Measurements from ENCODE around the gene XXYLT1.

The XXYLT1 gene

GRCh38 chr3:195246581-195246995, 24.4 kb downstream of the XXYLT1 start:
- Histone ChIP-seq H2BK5ac (ENCODE audit: low read depth, low read length, poor library complexity, severe bottlenecking) (no peak overlapping the region), H2AFZ (ENCODE audit: low read depth, low read length) (no peak overlapping the region), H3K79me1 (replicated peaks; ENCODE audit: low read length, poor library complexity, severe bottlenecking) (peaks cover 49% of the 10 kb centered on the region), H3K14ac (ENCODE audit: low read length in 2 of 2) (no peak overlapping the region), H2BK12ac (ENCODE audit: low read length in 2 of 2) (no peak overlapping the region), H3K23ac (ENCODE audit: low read length in 2 of 2) (no peak overlapping the region), H3K4me1 (ENCODE audit: control insufficient read depth, insufficient read depth, low read depth, low read length) (peaks cover 6% of the 10 kb centered on the region), H3K9ac (ENCODE audit: low read length) (no peak overlapping the region), H3K27me3 (ENCODE audit: control insufficient read depth in 1 of 2, insufficient read depth in 1 of 2, low read length in 2 of 2) (no peaks in the 10 kb centered on the region), H4K8ac (ENCODE audit: low read length) (no peak overlapping the region), H3K9me3 (ENCODE audit: control insufficient read depth, low read length) (peaks cover 3% of the 10 kb centered on the region), H3K4me2 (ENCODE audit: low read length, poor library complexity, severe bottlenecking) (no peak overlapping the region), H3K36me3 (ENCODE audit: control insufficient read depth in 1 of 2, insufficient read depth in 2 of 2, low read depth in 1 of 2, low read length in 2 of 2) (peaks cover 8 to 18% of the 10 kb centered on the region in 2 experiments), H3K18ac (ENCODE audit: low read depth in 1 of 2, low read length in 2 of 2) (no peak overlapping the region), H2AK5ac (ENCODE audit: low read length, severe bottlenecking) (no peak overlapping the region), H4K91ac (ENCODE audit: low read length) (no peak overlapping the region), H2BK15ac (ENCODE audit: low read depth, poor library complexity, severe bottlenecking) (no peak overlapping the region), H3K4ac (ENCODE audit: low read depth in 1 of 2, low read length in 2 of 2) (no peak overlapping the region), H3K27ac (ENCODE audit: low read length, poor library complexity, severe bottlenecking) (no peak overlapping the region), H2BK120ac (ENCODE audit: low read depth, low read length) (no peak overlapping the region), H3K4me3 (ENCODE audit: insufficient read depth in 1 of 2, low read depth in 1 of 2, low read length in 2 of 2) (no peak overlapping the region)
- 95% methylated on average over 8 of the region's 9 CpGs for WGBS
- DNase-seq, result no peak

- Histone ChIP-seq H3K27me3 (ENCODE audit: control insufficient read depth in 1 of 2, insufficient read depth in 1 of 2, low read length in 2 of 2) (no peaks in the 10 kb centered on the region), H3K23ac (ENCODE audit: low read length in 2 of 2) (no peak overlapping the region), H2BK12ac (ENCODE audit: low read length in 2 of 2) (no peak overlapping the region), H2AFZ (ENCODE audit: low read depth, low read length) (no peak overlapping the region), H3K18ac (ENCODE audit: low read depth in 1 of 2, low read length in 2 of 2) (no peak overlapping the region), H3K36me3 (ENCODE audit: control insufficient read depth in 1 of 2, insufficient read depth in 2 of 2, low read depth in 1 of 2, low read length in 2 of 2) (peaks cover 8 to 18% of the 10 kb centered on the region in 2 experiments), H3K79me1 (replicated peaks; ENCODE audit: low read length, poor library complexity, severe bottlenecking) (peaks cover 43% of the 10 kb centered on the region), H3K4me1 (ENCODE audit: control insufficient read depth, insufficient read depth, low read depth, low read length) (peaks cover 4% of the 10 kb centered on the region), H2BK120ac (ENCODE audit: low read depth, low read length) (no peak overlapping the region), H3K4ac (ENCODE audit: low read depth in 1 of 2, low read length in 2 of 2) (no peak overlapping the region), H2BK5ac (ENCODE audit: low read depth, low read length, poor library complexity, severe bottlenecking) (no peak overlapping the region), H3K27ac (ENCODE audit: low read length, poor library complexity, severe bottlenecking) (no peak overlapping the region), H3K9ac (ENCODE audit: low read length) (no peak overlapping the region), H2AK5ac (ENCODE audit: low read length, severe bottlenecking) (no peak overlapping the region), H3K9me3 (ENCODE audit: control insufficient read depth, low read length) (peaks cover 3% of the 10 kb centered on the region), H3K4me3 (ENCODE audit: insufficient read depth in 1 of 2, low read depth in 1 of 2, low read length in 2 of 2) (no peak overlapping the region), H3K14ac (ENCODE audit: low read length in 2 of 2) (peak overlapping the region in 1 of 2 experiments; percentile 42), H4K8ac (ENCODE audit: low read length) (no peak overlapping the region), H2BK15ac (ENCODE audit: low read depth, poor library complexity, severe bottlenecking) (no peak overlapping the region), H3K4me2 (ENCODE audit: low read length, poor library complexity, severe bottlenecking) (no peak overlapping the region), H4K91ac (ENCODE audit: low read length) (no peak overlapping the region)
- no peak for DNase-seq
- 97% methylated on average over 16 of the region's 16 CpGs for WGBS
Measured at GRCh38 chr3:195245531-195245951, 25.4 kb downstream of the XXYLT1 start.

GRCh38 chr3:195241592-195242355, 29.2 kb downstream of the XXYLT1 start:
- Histone ChIP-seq H3K9me3 (ENCODE audit: control insufficient read depth, low read length) (no peaks in the 10 kb centered on the region), H4K8ac (ENCODE audit: low read length) (no peak overlapping the region)
- 92% methylated on average over 12 of the region's 12 CpGs for WGBS

GRCh38 chr3:195240939-195241338, 30.0 kb downstream of the XXYLT1 start:
- Histone ChIP-seq H3K79me1 (replicated peaks; ENCODE audit: low read length, poor library complexity, severe bottlenecking) (peaks cover 37% of the 10 kb centered on the region), H4K8ac (ENCODE audit: low read length) (no peak overlapping the region), H4K91ac (ENCODE audit: low read length) (no peak overlapping the region), H2BK15ac (ENCODE audit: low read depth, poor library complexity, severe bottlenecking) (no peak overlapping the region), H3K4me2 (ENCODE audit: low read length, poor library complexity, severe bottlenecking) (no peak overlapping the region), H2BK5ac (ENCODE audit: low read depth, low read length, poor library complexity, severe bottlenecking) (no peak overlapping the region), H2AFZ (ENCODE audit: low read depth, low read length) (no peak overlapping the region), H3K9ac (ENCODE audit: low read length) (no peak overlapping the region), H3K4me3 (ENCODE audit: insufficient read depth in 1 of 2, low read depth in 1 of 2, low read length in 2 of 2) (no peak overlapping the region), H3K9me3 (ENCODE audit: control insufficient read depth, low read length) (no peaks in the 10 kb centered on the region), H2BK12ac (ENCODE audit: low read length in 2 of 2) (no peak overlapping the region), H3K4ac (ENCODE audit: low read depth in 1 of 2, low read length in 2 of 2) (no peak overlapping the region), H3K14ac (ENCODE audit: low read length in 2 of 2) (no peak overlapping the region), H3K27me3 (ENCODE audit: control insufficient read depth in 1 of 2, insufficient read depth in 1 of 2, low read length in 2 of 2) (no peaks in the 10 kb centered on the region), H3K23ac (ENCODE audit: low read length in 2 of 2) (no peak overlapping the region), H3K36me3 (ENCODE audit: control insufficient read depth in 1 of 2, insufficient read depth in 2 of 2, low read depth in 1 of 2, low read length in 2 of 2) (peaks cover 0 to 3% of the 10 kb centered on the region in 2 experiments), H2BK120ac (ENCODE audit: low read depth, low read length) (no peak overlapping the region), H3K27ac (ENCODE audit: low read length, poor library complexity, severe bottlenecking) (no peak overlapping the region), H2AK5ac (ENCODE audit: low read length, severe bottlenecking) (no peak overlapping the region), H3K18ac (ENCODE audit: low read depth in 1 of 2, low read length in 2 of 2) (no peak overlapping the region), H3K4me1 (ENCODE audit: control insufficient read depth, insufficient read depth, low read depth, low read length) (peaks cover 8% of the 10 kb centered on the region)
- no peak for DNase-seq
- 86% methylated on average over 6 of the region's 6 CpGs for WGBS

More at GRCh38 chr3:195241592-195242355, 29.2 kb downstream of the XXYLT1 start:
- H3K27me3 ChIP-seq (ENCODE audit: control insufficient read depth in 1 of 2, insufficient read depth in 1 of 2, low read length in 2 of 2), result no peaks in the 10 kb centered on the region
- H2BK12ac ChIP-seq (ENCODE audit: low read length in 2 of 2), result no peak overlapping the region
- H3K79me1 ChIP-seq (replicated peaks; ENCODE audit: low read length, poor library complexity, severe bottlenecking), result peaks cover 39% of the 10 kb centered on the region
- H3K9ac ChIP-seq (ENCODE audit: low read length), result no peak overlapping the region
- H3K4me1 ChIP-seq (ENCODE audit: control insufficient read depth, insufficient read depth, low read depth, low read length), result peaks cover 8% of the 10 kb centered on the region
- no peak overlapping the region for H3K23ac ChIP-seq (ENCODE audit: low read length in 2 of 2)
- no peak overlapping the region for H3K4me2 ChIP-seq (ENCODE audit: low read length, poor library complexity, severe bottlenecking)
- H3K27ac ChIP-seq (ENCODE audit: low read length, poor library complexity, severe bottlenecking), result no peak overlapping the region
- no peak for DNase-seq
- H2AFZ ChIP-seq (ENCODE audit: low read depth, low read length), result no peak overlapping the region
- no peak overlapping the region for H3K14ac ChIP-seq (ENCODE audit: low read length in 2 of 2)
- H2BK15ac ChIP-seq (ENCODE audit: low read depth, poor library complexity, severe bottlenecking), result no peak overlapping the region
- H2BK120ac ChIP-seq (ENCODE audit: low read depth, low read length), result no peak overlapping the region
- no peak overlapping the region for H3K4ac ChIP-seq (ENCODE audit: low read depth in 1 of 2, low read length in 2 of 2)
- H2AK5ac ChIP-seq (ENCODE audit: low read length, severe bottlenecking), result no peak overlapping the region
- H3K18ac ChIP-seq (ENCODE audit: low read depth in 1 of 2, low read length in 2 of 2), result no peak overlapping the region
- peaks cover 0 to 8% of the 10 kb centered on the region in 2 experiments for H3K36me3 ChIP-seq (ENCODE audit: control insufficient read depth in 1 of 2, insufficient read depth in 2 of 2, low read depth in 1 of 2, low read length in 2 of 2)
- no peak overlapping the region for H3K4me3 ChIP-seq (ENCODE audit: insufficient read depth in 1 of 2, low read depth in 1 of 2, low read length in 2 of 2)
- no peak overlapping the region for H4K91ac ChIP-seq (ENCODE audit: low read length)
- H2BK5ac ChIP-seq (ENCODE audit: low read depth, low read length, poor library complexity, severe bottlenecking), result no peak overlapping the region
